CD4-positive, alpha-beta memory T cell (primary cell): ENCODE measurements around the gene PPFIA1. TPM values are rescaled to one million over a fixed set of nuclear protein-coding genes. Genes with fewer than 3 reads are reported as not detected.

Experiments used
- CTCF ChIA-PET: fragments of 350-600 bp; sonication (Branson Sonifier 250); formaldehyde crosslinking; loops from one replicate; lab custom pipeline; 2021; ENCODE audit warnings: inconsistent platforms; ENCODE audit not compliant: partially characterized antibody; lab: Charles Lee
- POLR2A ChIA-PET: fragments of 350-600 bp; sonication (Branson Sonifier 250); formaldehyde crosslinking; loops from one replicate; lab custom pipeline; 2021; ENCODE audit not compliant: partially characterized antibody; lab: Charles Lee
- DNase-seq, 5 donors: peaks; one replicate each; pipeline versions ENCODE4 v3.0.0 to v3.0.0-alpha.2; 2020 to 2022; ENCODE audit warnings: mixed read lengths in 1 of 5
- H3K27ac ChIP-seq: one replicate; pipeline ENCODE4 v1.7.0; 2013; ENCODE audit warnings: low read depth, low read length
- H3K27me3 ChIP-seq: 2 replicates; pipeline ENCODE4 v1.7.0; 2013; ENCODE audit warnings: mild to moderate bottlenecking, low read length, moderate library complexity; ENCODE audit not compliant: insufficient read depth
- H3K36me3 ChIP-seq: 2 replicates; pipeline ENCODE4 v1.7.0; 2013; ENCODE audit warnings: mild to moderate bottlenecking, low read length, moderate library complexity; ENCODE audit not compliant: insufficient read depth
- H3K4me1 ChIP-seq: 2 replicates; pipeline ENCODE4 v1.7.0; 2013; ENCODE audit warnings: mild to moderate bottlenecking, low read length, moderate library complexity; ENCODE audit not compliant: insufficient read depth
- H3K4me3 ChIP-seq, 2 donors: one replicate each; pipeline ENCODE4 v1.7.0; 2013; ENCODE audit warnings: low read length in 2 of 2, mild to moderate bottlenecking in 1 of 2
- H3K9me3 ChIP-seq, 2 donors: one replicate each; pipeline ENCODE4 v1.7.0; 2013; ENCODE audit warnings: low read length in 2 of 2, control low read depth in 1 of 2; ENCODE audit not compliant: control insufficient read depth in 1 of 2
- H3K27ac Mint-ChIP-seq, 7 donors: one replicate each; pipeline ENCODE4 v1.8.0; 2020 to 2021; ENCODE audit warnings: mixed read lengths in 7 of 7, mild to moderate bottlenecking in 6 of 7, inconsistent platforms in 3 of 7, moderate library complexity in 3 of 7
- H3K27me3 Mint-ChIP-seq, 2 donors: one replicate each; pipeline ENCODE4 v1.8.0; 2020 to 2021; ENCODE audit warnings: mixed read lengths in 2 of 2
- H3K36me3 Mint-ChIP-seq, 2 donors: one replicate each; pipeline ENCODE4 v1.8.0; 2020 to 2021; ENCODE audit warnings: mixed read lengths in 2 of 2, inconsistent platforms in 1 of 2, mild to moderate bottlenecking in 1 of 2
- H3K4me1 Mint-ChIP-seq, 4 donors: one replicate each; pipeline ENCODE4 v1.8.0; 2020 to 2021; ENCODE audit warnings: mixed read lengths in 4 of 4, mild to moderate bottlenecking in 1 of 4
- H3K4me3 Mint-ChIP-seq, 8 donors: one replicate each; pipeline ENCODE4 v1.8.0; 2020 to 2021; ENCODE audit warnings: mixed read lengths in 8 of 8, mild to moderate bottlenecking in 7 of 8, moderate library complexity in 6 of 8, inconsistent platforms in 3 of 8
- H3K9me3 Mint-ChIP-seq, 8 donors: one replicate each; pipeline ENCODE4 v1.8.0; 2020 to 2021; ENCODE audit warnings: mixed read lengths in 8 of 8, mild to moderate bottlenecking in 5 of 8, inconsistent platforms in 3 of 8, moderate library complexity in 1 of 8
- intact Hi-C: fragments of 100-400 bp; cut with micrococcal nuclease; formaldehyde crosslinking; loops from one replicate; pipeline ENCODE4 v1.15.1; 2023
- polyA plus RNA-seq, 2 donors: library from polyadenylated mRNA; unstranded; fragments of 300-500 nt; fragmentation: Illumina TruSeq; gene quantifications; one replicate each; pipeline ENCODE4 v1.2.3, GENCODE V29; 2021
- total RNA-seq, 2 experiments: library from RNA; stranded (reverse); gene quantifications; one replicate each; pipeline ENCODE4 v1.2.3, GENCODE V29; 2021

PPFIA1 gene
- total and polyA plus RNA-seq, 4 experiments from 2014 or later = 4.3 to 54.8 (median 35.8) TPM

DNA sequence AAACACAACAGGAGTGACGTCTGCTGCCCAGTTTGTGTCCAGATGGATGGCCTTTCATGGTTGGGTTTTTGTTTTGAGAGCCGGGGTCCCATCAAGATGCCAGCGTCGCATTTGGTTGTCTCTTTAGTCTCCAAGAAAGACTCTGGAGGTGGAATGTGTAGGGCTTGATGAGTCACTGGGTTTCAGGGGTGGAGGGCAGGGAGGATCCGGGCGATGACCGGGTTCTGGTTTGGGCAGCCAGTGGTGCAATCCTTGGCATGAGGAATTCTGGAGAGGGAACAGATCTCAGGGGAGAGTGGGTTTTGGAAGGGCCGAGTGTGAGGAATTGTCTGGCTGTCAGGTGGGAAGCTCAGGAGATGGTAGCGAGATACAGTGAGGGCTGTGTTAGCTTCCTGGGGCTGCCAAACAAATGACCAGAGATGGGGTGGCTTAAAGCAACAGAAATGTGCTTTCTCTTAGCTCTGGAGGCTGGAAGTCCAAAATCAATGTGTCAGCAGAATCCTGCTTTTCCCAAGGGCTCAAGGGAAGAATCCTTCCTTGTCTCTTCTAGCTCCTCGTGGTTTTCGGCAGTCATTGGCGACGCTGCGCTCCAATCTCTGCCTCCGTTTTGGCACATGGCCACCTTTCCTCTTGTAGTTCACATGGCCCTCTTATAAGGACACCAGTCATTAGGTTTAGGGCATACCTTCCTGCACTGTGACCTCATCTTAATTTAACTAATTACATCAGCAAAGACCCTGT lies 26.4 kb upstream of the PPFIA1 start:
- no peak for DNase-seq
- Mint-ChIP-seq H3K27me3 (peaks cover 7 to 13% of the 10 kb centered on the region in 2 donors), H3K4me3 (no peak overlapping the region), H3K9me3 (peaks cover 0 to 2% (median 0%) of the 10 kb centered on the region in 8 donors), H3K4me1 (no peaks in the 10 kb centered on the region), H3K36me3 (no peaks in the 10 kb centered on the region), H3K27ac (no peak overlapping the region)
- H3K4me3 ChIP-seq = no peak overlapping the region
- ChIA-PET POLR2A (no interaction called here), CTCF (no interaction called here)
- no peaks in the 10 kb centered on the region for H3K4me1 ChIP-seq
- H3K36me3 ChIP-seq = no peaks in the 10 kb centered on the region
- no peak overlapping the region for H3K27ac ChIP-seq
- intact Hi-C loops = no loop called here
- no peaks in the 10 kb centered on the region for H3K9me3 ChIP-seq
- H3K27me3 ChIP-seq = no peaks in the 10 kb centered on the region

DNA sequence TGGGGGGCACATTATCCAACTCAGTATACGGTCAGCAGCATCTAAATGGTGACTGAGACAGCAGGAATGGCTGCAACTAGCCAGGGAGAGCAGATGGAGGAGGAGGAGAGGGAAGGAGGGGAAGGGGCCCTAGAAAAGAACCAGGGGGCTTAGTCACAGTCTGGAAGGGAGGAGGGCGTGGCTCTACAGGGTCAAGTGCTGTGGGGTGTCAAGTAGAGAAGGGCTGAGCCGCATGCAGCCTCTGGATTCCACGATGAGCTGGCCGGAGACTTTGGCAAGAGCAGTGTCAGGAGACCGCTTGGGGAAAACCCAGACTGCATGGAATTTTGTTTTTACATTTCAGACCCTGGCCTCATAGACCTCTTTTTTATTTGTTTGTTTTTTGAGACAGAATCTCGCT lies 25.8 kb upstream of the PPFIA1 start:
- DNase-seq = no peak
- Mint-ChIP-seq H3K27ac (no peak overlapping the region), H3K4me3 (no peak overlapping the region), H3K9me3 (peaks cover 0 to 2% (median 0%) of the 10 kb centered on the region in 8 donors), H3K27me3 (peaks cover 7 to 8% of the 10 kb centered on the region in 2 donors), H3K36me3 (no peaks in the 10 kb centered on the region), H3K4me1 (no peaks in the 10 kb centered on the region)
- Histone ChIP-seq H3K4me1 (no peaks in the 10 kb centered on the region), H3K4me3 (no peak overlapping the region), H3K27me3 (no peaks in the 10 kb centered on the region), H3K27ac (no peak overlapping the region), H3K9me3 (no peaks in the 10 kb centered on the region), H3K36me3 (no peaks in the 10 kb centered on the region)
- ChIA-PET CTCF (no interaction called here), POLR2A (no interaction called here)
- intact Hi-C loops = no loop called here

DNA sequence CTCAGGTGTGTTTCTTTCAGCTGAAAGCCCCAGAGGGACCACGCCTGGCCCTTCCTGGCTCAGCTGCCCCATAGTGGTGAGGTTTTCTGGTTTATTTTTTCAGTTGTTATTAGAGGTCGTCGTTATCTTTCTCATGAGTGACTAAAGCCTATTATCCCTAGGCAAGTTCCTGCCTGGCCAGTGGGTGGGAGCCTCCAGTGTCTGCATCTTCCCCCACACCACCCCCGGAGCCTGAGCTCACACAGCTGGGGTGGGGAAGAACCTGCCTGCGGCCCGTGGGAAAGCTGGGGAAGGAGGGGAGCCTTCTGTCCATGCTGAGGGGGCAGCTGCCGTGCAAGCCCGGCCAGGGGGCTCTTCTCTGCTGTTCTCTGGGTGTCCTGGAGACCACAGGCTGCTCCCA lies 24.3 kb upstream of the PPFIA1 start:
- Mint-ChIP-seq H3K36me3 (no peaks in the 10 kb centered on the region), H3K9me3 (peaks cover 0 to 2% (median 0%) of the 10 kb centered on the region in 8 donors), H3K4me1 (no peaks in the 10 kb centered on the region), H3K27me3 (peaks cover 3 to 7% of the 10 kb centered on the region in 2 donors), H3K27ac (no peak overlapping the region), H3K4me3 (no peak overlapping the region)
- POLR2A ChIA-PET = no interaction called here
- no peak overlapping the region for H3K4me3 ChIP-seq
- no peaks in the 10 kb centered on the region for H3K9me3 ChIP-seq
- DNase-seq = no peak
- H3K4me1 ChIP-seq = no peaks in the 10 kb centered on the region
- no peaks in the 10 kb centered on the region for H3K36me3 ChIP-seq
- H3K27ac ChIP-seq = no peak overlapping the region
- CTCF ChIA-PET = no interaction called here
- H3K27me3 ChIP-seq = no peaks in the 10 kb centered on the region
- intact Hi-C loops = no loop called here

DNA sequence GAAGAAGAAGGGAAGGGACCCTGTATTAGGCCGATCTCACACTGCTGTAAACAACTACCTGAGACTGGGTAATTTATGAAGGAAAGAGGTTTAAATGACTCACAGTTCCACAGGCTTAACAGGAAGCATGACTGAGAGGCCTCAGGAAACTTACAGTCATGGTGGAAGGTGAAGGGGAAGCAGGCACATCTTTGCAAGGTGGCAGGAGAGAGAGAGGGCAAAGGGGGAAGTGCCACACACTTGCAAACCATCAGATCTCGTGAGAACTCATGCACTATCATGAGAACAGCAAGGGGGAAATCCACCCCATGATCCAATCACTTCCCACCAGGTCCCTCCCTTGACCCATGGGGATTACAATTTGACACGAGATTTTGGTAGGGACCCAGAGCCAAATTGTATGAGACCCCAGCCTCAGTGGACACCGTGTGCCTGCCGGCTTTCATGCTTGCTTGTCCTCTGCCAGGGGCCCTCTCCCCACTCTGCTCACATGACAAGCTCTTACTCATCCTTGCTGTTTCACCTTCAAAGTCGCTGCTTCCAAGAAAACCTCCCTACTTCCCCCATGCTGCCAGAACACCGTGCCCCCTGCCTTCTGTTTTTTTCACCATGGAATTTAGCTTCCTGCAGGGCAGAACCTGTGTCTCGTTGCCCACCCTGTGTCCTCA lies 23.3 kb upstream of the PPFIA1 start:
- H3K27ac ChIP-seq = no peak overlapping the region
- Mint-ChIP-seq H3K27ac (no peak overlapping the region), H3K4me3 (no peak overlapping the region), H3K27me3 (peaks cover 3 to 7% of the 10 kb centered on the region in 2 donors), H3K4me1 (no peaks in the 10 kb centered on the region), H3K36me3 (no peaks in the 10 kb centered on the region), H3K9me3 (peaks cover 0 to 2% (median 0%) of the 10 kb centered on the region in 8 donors)
- intact Hi-C loops = no loop called here
- ChIA-PET POLR2A (no interaction called here), CTCF (no interaction called here)
- no peak overlapping the region for H3K4me3 ChIP-seq
- H3K36me3 ChIP-seq = no peaks in the 10 kb centered on the region
- H3K27me3 ChIP-seq = no peaks in the 10 kb centered on the region
- H3K9me3 ChIP-seq = no peaks in the 10 kb centered on the region
- DNase-seq = no peak
- no peaks in the 10 kb centered on the region for H3K4me1 ChIP-seq

DNA sequence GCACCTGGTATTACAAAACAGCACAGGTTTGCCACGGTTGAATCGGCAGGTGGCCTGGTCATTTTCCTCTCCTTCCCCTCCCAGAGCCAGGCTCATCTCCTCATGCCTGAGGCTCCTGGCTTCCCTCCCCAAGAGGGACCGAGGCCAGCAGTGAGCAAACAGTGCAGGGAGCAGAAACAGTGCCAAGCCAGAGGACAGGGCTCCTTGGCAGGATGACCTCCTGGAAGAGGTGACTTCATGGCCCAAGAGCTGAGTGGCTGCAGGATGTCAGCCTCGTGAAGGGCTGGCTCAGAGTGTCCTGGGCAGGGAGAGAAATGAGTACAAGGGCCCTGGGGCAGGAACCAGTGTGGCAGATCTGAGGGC lies 22.8 kb upstream of the PPFIA1 start:
- CTCF ChIA-PET = no interaction called here
- DNase-seq = no peak
- Histone ChIP-seq H3K4me1 (no peaks in the 10 kb centered on the region), H3K9me3 (no peaks in the 10 kb centered on the region), H3K27me3 (no peaks in the 10 kb centered on the region), H3K36me3 (no peaks in the 10 kb centered on the region), H3K4me3 (no peak overlapping the region), H3K27ac (no peak overlapping the region)
- no peaks in the 10 kb centered on the region for H3K4me1 Mint-ChIP-seq
- no peaks in the 10 kb centered on the region for H3K36me3 Mint-ChIP-seq
- POLR2A ChIA-PET = no interaction called here
- intact Hi-C loops = no loop called here
- H3K27ac Mint-ChIP-seq = no peak overlapping the region
- H3K4me3 Mint-ChIP-seq = no peak overlapping the region
- peaks cover 0 to 2% (median 0%) of the 10 kb centered on the region in 8 donors for H3K9me3 Mint-ChIP-seq
- peaks cover 3 to 7% of the 10 kb centered on the region in 2 donors for H3K27me3 Mint-ChIP-seq

DNA sequence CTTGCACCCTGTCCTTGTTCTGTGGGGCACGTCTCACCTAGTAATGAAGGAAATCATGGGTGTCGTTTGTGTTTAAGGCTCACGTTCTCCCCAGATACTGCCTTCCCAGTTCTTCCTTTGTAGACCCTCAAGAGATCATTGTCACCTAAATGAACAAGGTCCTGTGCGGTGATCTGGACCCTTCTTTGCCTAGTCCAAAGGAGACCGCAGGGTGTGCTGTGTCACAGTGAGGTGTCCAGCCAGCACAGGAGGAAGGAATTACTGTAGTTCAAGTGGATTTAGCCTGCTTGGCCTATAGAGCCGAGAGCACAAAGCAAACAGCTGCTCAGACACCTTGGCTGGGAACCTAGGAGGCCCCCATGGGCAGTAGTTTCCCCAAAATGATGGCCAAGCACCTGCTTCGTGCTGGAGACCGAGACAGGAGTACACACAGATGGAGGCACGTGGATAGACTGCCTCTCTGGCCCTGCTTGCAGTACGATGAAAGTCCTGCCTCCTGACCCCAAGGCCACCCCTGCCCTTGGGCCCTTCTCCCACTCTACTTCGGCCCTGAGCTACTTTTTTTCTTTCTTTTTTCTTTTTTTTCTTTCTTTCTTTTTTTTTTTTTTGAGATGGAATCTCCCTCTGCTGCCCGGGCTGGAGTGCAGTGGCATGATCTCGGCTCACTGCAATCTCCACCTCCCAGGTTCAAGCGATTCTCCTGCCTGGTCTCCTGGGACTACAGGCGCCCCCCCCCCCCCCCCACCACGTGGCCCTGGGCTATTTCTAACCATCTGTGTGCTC lies 19.4 kb upstream of the PPFIA1 start:
- Histone ChIP-seq H3K4me1 (no peaks in the 10 kb centered on the region), H3K9me3 (no peaks in the 10 kb centered on the region), H3K36me3 (no peaks in the 10 kb centered on the region), H3K27me3 (no peaks in the 10 kb centered on the region), H3K4me3 (no peak overlapping the region), H3K27ac (no peak overlapping the region)
- CTCF ChIA-PET = no interaction called here
- Mint-ChIP-seq H3K27ac (no peak overlapping the region), H3K9me3 (peaks cover 0 to 2% (median 0%) of the 10 kb centered on the region in 8 donors), H3K27me3 (peaks cover 0 to 2% of the 10 kb centered on the region in 2 donors), H3K4me3 (no peak overlapping the region), H3K4me1 (no peaks in the 10 kb centered on the region), H3K36me3 (no peaks in the 10 kb centered on the region)
- no peak for DNase-seq
- POLR2A ChIA-PET = no interaction called here
- intact Hi-C loops = no loop called here

- H3K27me3 ChIP-seq = no peaks in the 10 kb centered on the region
- no peaks in the 10 kb centered on the region for H3K36me3 ChIP-seq
- H3K4me3 Mint-ChIP-seq = no peak overlapping the region
- no peak for DNase-seq
- ChIA-PET CTCF (no interaction called here), POLR2A (no interaction called here)
- peaks cover 0 to 2% (median 0%) of the 10 kb centered on the region in 8 donors for H3K9me3 Mint-ChIP-seq
- H3K27ac Mint-ChIP-seq = no peak overlapping the region
- H3K4me1 ChIP-seq = no peaks in the 10 kb centered on the region
- H3K36me3 Mint-ChIP-seq = no peaks in the 10 kb centered on the region
- peaks cover 0 to 2% of the 10 kb centered on the region in 2 donors for H3K27me3 Mint-ChIP-seq
- H3K4me1 Mint-ChIP-seq = no peaks in the 10 kb centered on the region
- H3K4me3 ChIP-seq = no peak overlapping the region
- H3K9me3 ChIP-seq = no peaks in the 10 kb centered on the region
- intact Hi-C loops = no loop called here
- no peak overlapping the region for H3K27ac ChIP-seq
Observed at GRCh38 chr11:70251659-70252321, 18.7 kb upstream of the PPFIA1 start.
